Fibroblast of villous mesenchyme (primary cell): ENCODE measurements around the gene ELK1. TPM values are rescaled to one million over a fixed set of nuclear protein-coding genes. Genes with fewer than 3 reads are reported as not detected.

ENCODE experiments used
- DNase-seq: peaks from one replicate; pipeline ENCODE4 v3.0.0-alpha.2; 2010; ENCODE audit warnings: low read depth
- H3K4me3 ChIP-seq: 2 replicates; pipeline ENCODE4 v1.5.1; 2011; ENCODE audit warnings: low read depth, mild to moderate bottlenecking, low read length
- total RNA-seq: library from RNA; depleted of rRNA; stranded (reverse); fragments of >200 nt; gene quantifications from 2 replicates; pipeline ENCODE4 v1.2.3, GENCODE V29; 2012
- TF ChIP-seq, protein P1 (sequence below): IDR thresholded peaks from 2 replicates; pipeline ENCODE4 v1.5.1; 2012; ENCODE audit warnings: low read depth, mild to moderate bottlenecking, low read length; ENCODE audit not compliant: insufficient read depth

ELK1 gene
- total RNA-seq, 1 donor = 21.2 TPM

DNA sequence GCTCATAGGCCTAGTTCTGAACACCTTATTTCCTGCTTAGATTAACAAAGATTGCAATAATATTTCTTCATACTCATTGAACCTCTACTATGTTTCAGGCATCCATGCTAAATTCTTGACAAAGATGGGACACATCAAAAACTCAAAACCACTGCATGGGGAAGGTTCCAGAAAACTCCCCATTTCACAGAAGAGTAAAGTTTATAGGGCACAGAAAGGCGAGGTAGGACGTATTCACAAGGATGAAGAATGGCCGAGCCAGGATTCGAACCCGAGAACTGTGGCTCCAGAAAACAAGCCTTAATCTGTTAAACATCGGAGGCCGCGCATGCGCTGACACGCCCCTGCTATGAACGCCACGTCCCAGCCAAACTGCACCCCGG lies 7.9 kb upstream of the ELK1 start:
- H3K4me3 ChIP-seq = peak overlapping the region; percentile 71
- TF ChIP-seq, protein P1, sequence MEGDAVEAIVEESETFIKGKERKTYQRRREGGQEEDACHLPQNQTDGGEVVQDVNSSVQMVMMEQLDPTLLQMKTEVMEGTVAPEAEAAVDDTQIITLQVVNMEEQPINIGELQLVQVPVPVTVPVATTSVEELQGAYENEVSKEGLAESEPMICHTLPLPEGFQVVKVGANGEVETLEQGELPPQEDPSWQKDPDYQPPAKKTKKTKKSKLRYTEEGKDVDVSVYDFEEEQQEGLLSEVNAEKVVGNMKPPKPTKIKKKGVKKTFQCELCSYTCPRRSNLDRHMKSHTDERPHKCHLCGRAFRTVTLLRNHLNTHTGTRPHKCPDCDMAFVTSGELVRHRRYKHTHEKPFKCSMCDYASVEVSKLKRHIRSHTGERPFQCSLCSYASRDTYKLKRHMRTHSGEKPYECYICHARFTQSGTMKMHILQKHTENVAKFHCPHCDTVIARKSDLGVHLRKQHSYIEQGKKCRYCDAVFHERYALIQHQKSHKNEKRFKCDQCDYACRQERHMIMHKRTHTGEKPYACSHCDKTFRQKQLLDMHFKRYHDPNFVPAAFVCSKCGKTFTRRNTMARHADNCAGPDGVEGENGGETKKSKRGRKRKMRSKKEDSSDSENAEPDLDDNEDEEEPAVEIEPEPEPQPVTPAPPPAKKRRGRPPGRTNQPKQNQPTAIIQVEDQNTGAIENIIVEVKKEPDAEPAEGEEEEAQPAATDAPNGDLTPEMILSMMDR = no peak
- DNase-seq = no peak

DNA sequence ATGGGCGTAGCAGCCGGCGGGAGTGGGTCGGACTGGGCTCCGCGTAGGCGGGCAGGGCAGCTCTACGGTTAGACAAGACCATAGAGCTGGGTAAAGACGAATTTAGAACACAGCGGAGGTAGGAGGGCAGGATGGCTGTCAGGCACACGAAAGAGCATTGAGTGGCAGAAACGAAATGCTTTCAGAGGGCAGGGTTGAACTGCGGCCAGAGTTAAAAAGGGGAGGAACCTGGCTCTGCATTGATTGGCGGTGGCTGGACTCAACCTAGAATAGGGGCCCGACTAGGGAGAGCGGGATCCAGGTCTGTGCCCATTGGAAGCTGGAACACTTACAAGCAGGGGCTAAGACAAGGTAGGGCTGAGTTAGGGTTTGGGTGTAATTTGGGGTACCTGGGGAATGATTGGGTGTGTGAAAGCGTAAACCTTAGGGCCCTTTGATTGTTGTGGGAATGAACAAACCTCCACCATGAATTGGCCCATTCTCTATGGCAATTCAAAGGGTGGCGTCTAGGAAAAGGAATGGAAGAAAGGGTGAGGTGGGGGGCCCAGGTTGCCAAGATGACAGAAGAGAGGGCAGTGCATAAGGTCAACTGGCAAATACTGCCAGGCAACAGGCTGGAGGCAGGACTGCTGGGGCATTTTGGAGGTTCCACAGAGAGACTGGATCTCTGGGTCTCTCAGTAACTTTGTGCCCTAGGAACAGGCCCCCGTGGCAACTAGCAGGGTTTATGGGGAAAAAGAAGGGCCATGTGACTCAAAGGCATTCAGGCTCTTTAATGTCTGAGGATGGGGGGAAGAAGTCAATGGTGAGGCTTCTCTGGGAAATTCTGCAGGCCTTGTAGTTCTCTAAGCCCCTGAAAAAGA lies 911 bp upstream of the ELK1 start:
- peak overlapping the region; percentile 51 for H3K4me3 ChIP-seq
- DNase-seq = no peak
- TF ChIP-seq, protein P1 = no peak

DNA sequence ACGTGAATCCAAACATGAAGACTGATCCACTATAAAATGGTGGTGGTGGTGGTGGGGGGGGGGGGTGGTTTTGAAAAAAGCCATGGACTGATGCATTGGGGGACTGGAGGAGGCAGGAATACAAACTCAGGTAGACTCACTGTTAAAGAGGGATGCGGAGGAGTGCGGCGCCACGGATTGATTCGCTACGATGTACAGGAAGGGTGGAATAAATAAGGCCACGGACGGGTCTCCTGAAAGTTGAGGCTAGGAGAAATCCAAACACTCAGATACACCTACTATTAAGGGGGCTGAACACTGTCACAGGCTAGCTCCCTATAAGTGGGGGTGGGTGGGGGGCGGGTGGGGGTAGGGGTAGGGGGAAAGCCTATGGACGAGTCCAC lies 591 bp downstream of the ELK1 start:
- H3K4me3 ChIP-seq = peak overlapping the region; percentile 74
- TF ChIP-seq, protein P1 = no peak
- DNase-seq = no peak

DNA sequence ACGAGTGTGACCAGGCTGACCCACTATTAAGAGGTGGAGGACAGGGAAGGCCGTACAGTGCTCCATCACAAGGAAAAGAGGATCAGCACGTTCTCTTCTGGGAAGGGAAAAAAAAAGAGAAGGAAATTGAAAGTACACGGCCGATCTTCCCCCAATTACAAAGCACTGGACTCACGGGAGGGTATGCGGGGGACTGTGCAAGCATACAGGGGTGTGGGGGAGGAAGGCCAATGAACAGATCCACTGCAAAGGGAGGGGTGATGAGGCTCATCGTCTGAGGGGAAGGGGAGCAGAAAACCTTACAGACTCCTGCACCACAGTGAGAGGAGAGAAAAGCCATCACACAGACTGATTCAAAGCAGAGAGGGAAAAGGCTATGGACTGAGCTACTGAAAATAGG lies 1.1 kb downstream of the ELK1 start:
- DNase-seq = no peak
- TF ChIP-seq, protein P1 = no peak

DNA sequence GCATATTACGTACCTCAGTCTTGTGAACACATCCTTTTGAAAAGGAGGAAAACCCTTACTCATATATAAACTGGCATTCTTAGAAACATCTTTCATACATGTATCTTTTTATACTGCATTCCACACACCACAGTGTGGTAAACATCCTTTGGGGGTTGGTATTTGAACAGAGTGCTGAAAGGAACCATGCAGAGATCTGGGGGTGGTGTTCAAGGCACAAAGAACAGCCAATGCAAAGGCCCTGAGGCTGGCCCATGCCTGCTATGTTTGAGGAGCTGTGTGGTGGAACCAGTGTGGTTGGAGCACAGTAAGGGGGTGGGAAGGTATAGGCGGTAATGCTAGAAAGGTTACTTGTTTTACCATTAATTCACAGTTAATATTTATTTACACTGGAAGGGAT lies 2.0 kb downstream of the ELK1 start:
- H3K4me3 ChIP-seq = no peak overlapping the region
- peak; percentile 30 for DNase-seq
- TF ChIP-seq, protein P1 = no peak

More for the DNA sequence above, 1.1 kb downstream of the ELK1 start:
- peak overlapping the region; percentile 74 for H3K4me3 ChIP-seq

DNA sequence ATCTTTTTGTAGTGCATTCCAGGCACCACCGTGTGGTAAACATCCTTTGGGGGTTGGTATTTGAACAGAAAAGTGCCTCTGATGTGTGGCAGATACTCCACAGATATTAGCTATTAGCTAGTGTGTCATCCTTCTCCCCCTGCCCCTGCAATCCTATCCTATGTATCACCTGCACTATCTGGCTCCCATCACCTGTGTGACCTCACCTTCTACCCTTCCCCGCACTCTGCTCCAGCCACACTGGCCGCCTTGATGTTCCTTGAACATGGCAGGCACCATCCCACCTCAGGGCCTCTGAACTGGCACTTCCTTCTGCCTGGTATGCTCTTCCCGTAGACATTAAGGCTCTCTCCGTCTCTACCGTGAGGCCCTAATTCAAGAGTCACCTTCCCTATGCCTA lies 3.7 kb downstream of the ELK1 start:
- DNase-seq = no peak
- TF ChIP-seq, protein P1 = no peak
- H3K4me3 ChIP-seq = no peak overlapping the region

DNA sequence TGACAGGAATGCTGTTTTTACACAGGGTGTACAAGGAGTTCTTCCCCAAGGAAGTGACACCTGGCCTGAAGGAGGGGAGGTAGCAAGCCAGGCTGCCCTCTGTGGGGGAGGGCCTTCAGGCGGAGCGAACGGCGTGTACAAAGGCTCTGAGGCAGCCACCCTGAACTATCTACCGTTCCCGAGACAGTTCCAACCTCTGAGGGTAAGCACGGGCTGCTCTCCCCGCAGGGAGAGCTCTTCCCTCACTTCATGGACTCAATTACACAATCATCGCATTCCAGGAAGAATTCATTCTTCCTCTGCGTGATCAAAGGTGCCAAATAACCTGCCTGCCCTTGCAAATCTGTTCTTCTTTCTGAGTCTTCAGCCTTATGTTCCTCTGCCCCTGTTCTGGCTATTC lies 4.8 kb downstream of the ELK1 start:
- DNase-seq = peak; percentile 30
- H3K4me3 ChIP-seq = no peak overlapping the region
- TF ChIP-seq, protein P1 = no peak
